Heart left ventricle (tissue), 13 donors: ENCODE data around the gene KRT38.

Experiments
- CTCF ChIP-seq, 12 donors: fragments of 200-600 bp; sonication (generic) in 4 of 12; IDR thresholded peaks; one replicate each; pipeline versions ENCODE4 v1.5.0 to v1.8.0; 2018 to 2022; ENCODE audit warnings: antibody characterized with exemption in 12 of 12, mild to moderate bottlenecking in 5 of 12
- POLR2A ChIP-seq, 2 donors: fragments of 450-650 bp; IDR thresholded peaks; one replicate each; pipeline ENCODE4 v1.6.1; 2017; ENCODE audit warnings: antibody characterized with exemption in 2 of 2, mild to moderate bottlenecking in 2 of 2, moderate library complexity in 2 of 2
- donor health status: ischemic (EF 13 %, LVEDD 7.1; RV severe dilation, severe dysfunction).
- donor health status: DM: no; HTN: yes; CAD: no.
- donor health status: DM: no; HTN: no; CAD: no.
- donor health status: ischemic (EF 25% LVEDD 6.9; RV normal size, moderate dysfunction).
- donor health status: ischemic (EF 25% LVEDD 5.7; RV mildly dilated, moderate dysfunction).
- donor health status: ischemic (EF 35%, LVEDD 5.7; RV mildly dilated, moderate dysfunction).
- donor health status: nonischemic (EF 11% LVEDD 7.7; RV severe dilation, severe dysfunction).
- donor health status: DM: yes; HTN: yes; CAD: no.
- donor health status: PGD.
- donor health status: ischemic (EF 29% LVEDD 5.4; RV normal size, mild dysfunction).
- donor health status: nonischemic (EF 23%, LVEDD 6.1; RV moderate dilation, normal function).

- TF ChIP-seq CTCF (IDR thresholded peaks at IDR 0.05): no peak
- no peak for TF ChIP-seq POLR2A (IDR thresholded peaks at IDR 0.05)
Observed at GRCh38 chr17:41437769-41438168, 3.0 kb downstream of the KRT38 start.
